Mononuclear cell (primary cell): ENCODE measurements around the gene CASZ1. TPM values are rescaled to one million over a fixed set of nuclear protein-coding genes. Genes with fewer than 3 reads are reported as not detected.

Experiments
- H3K27me3 ChIP-seq: 2 replicates; pipeline ENCODE4 v1.6.0; 2011; ENCODE audit warnings: low read length, control low read depth; ENCODE audit not compliant: insufficient read depth
- H3K4me1 ChIP-seq: 2 replicates; pipeline ENCODE4 v1.5.1; 2011; ENCODE audit warnings: mild to moderate bottlenecking, low read length, control low read depth; ENCODE audit not compliant: insufficient read depth
- H3K4me3 ChIP-seq: 2 replicates; pipeline ENCODE4 v1.5.1; 2011; ENCODE audit warnings: mild to moderate bottlenecking, low read length, moderate library complexity
- H3K9me3 ChIP-seq: 2 replicates; pipeline ENCODE4 v1.5.1; 2011; ENCODE audit warnings: low read depth, mild to moderate bottlenecking, control low read depth, low read length
- total RNA-seq: library from RNA; depleted of rRNA; stranded (reverse); fragments of >200 nt; gene quantifications from one replicate; pipeline ENCODE4 v1.2.3, GENCODE V29; 2012

The CASZ1 gene
- total RNA-seq, 1 donor, result 18.8 TPM

- H3K4me1 ChIP-seq, result no peaks in the 10 kb centered on the region
- no peak overlapping the region for H3K4me3 ChIP-seq
- peaks cover 4% of the 10 kb centered on the region for H3K27me3 ChIP-seq
Observed at GRCh38 chr1:10829965-10830515, 33.6 kb upstream of the CASZ1 start.

GRCh38 chr1:10829067-10829818 is 32.8 kb upstream of the CASZ1 start:
- no peaks in the 10 kb centered on the region for H3K4me1 ChIP-seq
- no peak overlapping the region for H3K4me3 ChIP-seq
- no peaks in the 10 kb centered on the region for H3K9me3 ChIP-seq
- no peaks in the 10 kb centered on the region for H3K27me3 ChIP-seq

More at GRCh38 chr1:10829965-10830515, 33.6 kb upstream of the CASZ1 start:
- no peaks in the 10 kb centered on the region for H3K9me3 ChIP-seq

- no peak overlapping the region for H3K4me3 ChIP-seq
- H3K4me1 ChIP-seq, result no peaks in the 10 kb centered on the region
- no peaks in the 10 kb centered on the region for H3K9me3 ChIP-seq
- H3K27me3 ChIP-seq, result no peaks in the 10 kb centered on the region
Observed at GRCh38 chr1:10827377-10828333, 31.2 kb upstream of the CASZ1 start.

- Histone ChIP-seq H3K27me3 (no peaks in the 10 kb centered on the region), H3K9me3 (no peaks in the 10 kb centered on the region), H3K4me1 (no peaks in the 10 kb centered on the region), H3K4me3 (no peak overlapping the region)
Observed at GRCh38 chr1:10825592-10825991, 29.1 kb upstream of the CASZ1 start.

- Histone ChIP-seq H3K9me3 (no peaks in the 10 kb centered on the region), H3K4me1 (no peaks in the 10 kb centered on the region), H3K27me3 (no peaks in the 10 kb centered on the region), H3K4me3 (no peak overlapping the region)
Observed at GRCh38 chr1:10824821-10825540, 28.5 kb upstream of the CASZ1 start.

- no peaks in the 10 kb centered on the region for H3K4me1 ChIP-seq
- H3K9me3 ChIP-seq, result no peaks in the 10 kb centered on the region
- H3K27me3 ChIP-seq, result no peaks in the 10 kb centered on the region
- no peak overlapping the region for H3K4me3 ChIP-seq
Observed at GRCh38 chr1:10823000-10823401, 26.6 kb upstream of the CASZ1 start.

- no peaks in the 10 kb centered on the region for H3K4me1 ChIP-seq
- H3K4me3 ChIP-seq, result no peak overlapping the region
- H3K9me3 ChIP-seq, result no peaks in the 10 kb centered on the region
- no peaks in the 10 kb centered on the region for H3K27me3 ChIP-seq
Observed at GRCh38 chr1:10821388-10821787, 24.9 kb upstream of the CASZ1 start.

- no peaks in the 10 kb centered on the region for H3K27me3 ChIP-seq
- H3K4me3 ChIP-seq, result no peak overlapping the region
- no peaks in the 10 kb centered on the region for H3K9me3 ChIP-seq
- H3K4me1 ChIP-seq, result no peaks in the 10 kb centered on the region
Observed at GRCh38 chr1:10820422-10820821, 24.0 kb upstream of the CASZ1 start.

GRCh38 chr1:10819198-10819901 is 22.9 kb upstream of the CASZ1 start:
- Histone ChIP-seq H3K4me1 (no peaks in the 10 kb centered on the region), H3K4me3 (no peak overlapping the region), H3K9me3 (no peaks in the 10 kb centered on the region), H3K27me3 (no peaks in the 10 kb centered on the region)

GRCh38 chr1:10818262-10819197 is 22.1 kb upstream of the CASZ1 start:
- Histone ChIP-seq H3K4me1 (no peaks in the 10 kb centered on the region), H3K9me3 (no peaks in the 10 kb centered on the region), H3K27me3 (no peaks in the 10 kb centered on the region), H3K4me3 (no peak overlapping the region)

- H3K4me3 ChIP-seq, result no peak overlapping the region
- H3K9me3 ChIP-seq, result no peaks in the 10 kb centered on the region
- no peaks in the 10 kb centered on the region for H3K4me1 ChIP-seq
- no peaks in the 10 kb centered on the region for H3K27me3 ChIP-seq
Observed at GRCh38 chr1:10816743-10817369, 20.4 kb upstream of the CASZ1 start.

GRCh38 chr1:10816233-10816632 is 19.8 kb upstream of the CASZ1 start:
- Histone ChIP-seq H3K4me3 (no peak overlapping the region), H3K4me1 (no peaks in the 10 kb centered on the region), H3K27me3 (no peaks in the 10 kb centered on the region), H3K9me3 (no peaks in the 10 kb centered on the region)

- no peak overlapping the region for H3K4me3 ChIP-seq
- no peaks in the 10 kb centered on the region for H3K9me3 ChIP-seq
- no peaks in the 10 kb centered on the region for H3K4me1 ChIP-seq
- no peaks in the 10 kb centered on the region for H3K27me3 ChIP-seq
Observed at GRCh38 chr1:10815858-10816195, 19.4 kb upstream of the CASZ1 start.
